IMR-90 (cell line): Measurements from ENCODE around the gene SMCO4.

ENCODE experiments used
- CTCF ChIP-seq: conservative IDR thresholded peaks from 2 replicates; pipeline ENCODE4 v1.5.1; 2012; ENCODE audit warnings: mild to moderate bottlenecking, low read depth, low read length, improper control_type of control experiment
- ELK1 ChIP-seq: fragments of 150-350 bp; IDR thresholded peaks from 2 replicates; pipeline ENCODE4 v1.6.1; 2016; ENCODE audit warnings: low read depth, mild to moderate bottlenecking, low read length, moderate library complexity, borderline replicate concordance

- no peak for TF ChIP-seq CTCF
- TF ChIP-seq ELK1 = no peak
Measured at GRCh38 chr11:93504110-93505095, 38.8 kb downstream of the SMCO4 start.
